Natural killer cell (primary cell): Measurements from ENCODE around the gene CEP164. TPM values are rescaled to one million over a fixed set of nuclear protein-coding genes. Genes with fewer than 3 reads are reported as not detected.

Experiments
- ATAC-seq, 3 donors: fragments of 150-1000 bp in 2 of 3; fragments of 200-7000 bp in 1 of 3; cut with Tn5 transposase; 1 replicate in 1 of 3; 2 replicates in 2 of 3; pipeline ENCODE4 v1.10.0; 2021; ENCODE audit warnings: mild to moderate bottlenecking in 2 of 3, moderate library complexity in 2 of 3
- DNase-seq, 2 donors: peaks; one replicate each; pipeline versions ENCODE4 v3.0.0 to v3.0.0-alpha.2; 2013 to 2021; ENCODE audit warnings: mixed read lengths in 1 of 2
- H3K27ac ChIP-seq: one replicate; pipeline ENCODE4 v1.5.1; 2013; ENCODE audit warnings: mild to moderate bottlenecking, low read length
- H3K27me3 ChIP-seq: one replicate; pipeline ENCODE4 v1.6.1; 2013; ENCODE audit warnings: low read length; ENCODE audit not compliant: control insufficient read depth, insufficient read depth
- H3K36me3 ChIP-seq: one replicate; pipeline ENCODE4 v1.6.1; 2013; ENCODE audit warnings: low read length; ENCODE audit not compliant: control insufficient read depth, insufficient read depth
- H3K4me1 ChIP-seq: one replicate; pipeline ENCODE4 v1.6.1; 2013; ENCODE audit warnings: low read length; ENCODE audit not compliant: control insufficient read depth, insufficient read depth
- H3K4me3 ChIP-seq: one replicate; pipeline ENCODE4 v1.5.1; 2013; ENCODE audit warnings: low read length
- H3K9me3 ChIP-seq: one replicate; pipeline ENCODE4 v1.6.1; 2013; ENCODE audit warnings: low read length; ENCODE audit not compliant: control insufficient read depth, insufficient read depth
- H3K27ac Mint-ChIP-seq, 2 donors: one replicate each; pipeline ENCODE4 v1.8.0; 2022; ENCODE audit warnings: mild to moderate bottlenecking in 2 of 2, mixed read lengths in 2 of 2, moderate library complexity in 1 of 2
- H3K27me3 Mint-ChIP-seq, 2 donors: one replicate each; pipeline ENCODE4 v1.8.0; 2022; ENCODE audit warnings: low read depth in 2 of 2, mixed read lengths in 2 of 2
- H3K36me3 Mint-ChIP-seq: one replicate; pipeline ENCODE4 v1.8.0; 2022; ENCODE audit warnings: mixed read lengths
- H3K4me1 Mint-ChIP-seq, 2 donors: one replicate each; pipeline ENCODE4 v1.8.0; 2022; ENCODE audit warnings: mixed read lengths in 2 of 2
- H3K4me3 Mint-ChIP-seq: one replicate; pipeline ENCODE4 v1.8.0; 2022; ENCODE audit warnings: mild to moderate bottlenecking, moderate library complexity, mixed read lengths
- H3K9me3 Mint-ChIP-seq, 2 donors: one replicate each; pipeline ENCODE4 v1.8.0; 2022; ENCODE audit warnings: mixed read lengths in 2 of 2
- CTCF ChIP-seq: fragments of 200-600 bp; IDR thresholded peaks from one replicate; pipeline ENCODE4 v1.8.0; 2022; ENCODE audit warnings: antibody characterized with exemption
- WGBS: methylation state at CpG from one replicate; pipeline ENCODE4 v1.1.7; 2013; ENCODE audit warnings: missing lambda C conversion rate; ENCODE audit not compliant: insufficient coverage; 5-methylcytosine and 5-hydroxymethylcytosine counted together
- intact Hi-C: fragments of 100-400 bp; cut with micrococcal nuclease; formaldehyde crosslinking; loops from one replicate; pipeline ENCODE4 v1.14.2; 2022
- total RNA-seq, 4 donors: library from RNA; stranded (reverse); fragments of 120-200 nt in 1 of 4; gene quantifications; one replicate each; pipeline versions ENCODE4 v1.2.3 to v1.2.4, GENCODE V29; 2013 to 2022

Gene CEP164
- total RNA-seq, 3 donors from 2014 or later (not counting 1 experiment from before 2014, with no cell fraction given), result 45.6 to 49.9 (median 49.8) TPM

- ATAC-seq, result no peak
- peaks cover 6 to 15% of the 10 kb centered on the region in 2 donors for H3K27me3 Mint-ChIP-seq
- no peak overlapping the region for H3K27ac Mint-ChIP-seq
Observed at GRCh38 chr11:117430293-117430955, 102.8 kb downstream of the CEP164 start.

GRCh38 chr11:117431436-117431835 is 103.8 kb downstream of the CEP164 start:
- H3K4me3 ChIP-seq, result no peak overlapping the region
- no peaks in the 10 kb centered on the region for H3K27me3 ChIP-seq
- TF ChIP-seq CTCF, result no peak
- H3K9me3 ChIP-seq, result no peaks in the 10 kb centered on the region
- ATAC-seq (no peak), DNase-seq (no peak)
- H3K27ac Mint-ChIP-seq, result no peak overlapping the region
- H3K27me3 Mint-ChIP-seq, result peaks cover 6 to 7% of the 10 kb centered on the region in 2 donors
- H3K9me3 Mint-ChIP-seq, result no peaks in the 10 kb centered on the region
- intact Hi-C loops, result no loop called here
- no peaks in the 10 kb centered on the region for H3K36me3 Mint-ChIP-seq
- H3K4me1 Mint-ChIP-seq, result peaks cover under 1 to 9% of the 10 kb centered on the region in 2 donors
- H3K36me3 ChIP-seq, result no peaks in the 10 kb centered on the region
- H3K4me3 Mint-ChIP-seq, result no peak overlapping the region
- H3K4me1 ChIP-seq, result peaks cover 2% of the 10 kb centered on the region
- no peak overlapping the region for H3K27ac ChIP-seq
- WGBS, result 92% methylated on average over 7 of the region's 7 CpGs

More at GRCh38 chr11:117430293-117430955, 102.8 kb downstream of the CEP164 start:
- H3K4me1 Mint-ChIP-seq, result peaks cover 7 to 14% of the 10 kb centered on the region in 2 donors
- H3K27me3 ChIP-seq, result no peaks in the 10 kb centered on the region
- intact Hi-C loops, result no loop called here
- peaks cover 9% of the 10 kb centered on the region for H3K4me1 ChIP-seq
- H3K4me3 Mint-ChIP-seq, result no peak overlapping the region
- no peak overlapping the region for H3K4me3 ChIP-seq
- DNase-seq, result no peak
- 90% methylated on average over 15 of the region's 15 CpGs for WGBS
- TF ChIP-seq CTCF, result no peak
- H3K36me3 Mint-ChIP-seq, result no peaks in the 10 kb centered on the region
- no peaks in the 10 kb centered on the region for H3K9me3 Mint-ChIP-seq
- H3K36me3 ChIP-seq, result no peaks in the 10 kb centered on the region
- H3K27ac ChIP-seq, result no peak overlapping the region
- no peaks in the 10 kb centered on the region for H3K9me3 ChIP-seq

- H3K36me3 Mint-ChIP-seq, result no peaks in the 10 kb centered on the region
- H3K27ac ChIP-seq, result no peak overlapping the region
- H3K27ac Mint-ChIP-seq, result no peak overlapping the region
- H3K9me3 Mint-ChIP-seq, result no peaks in the 10 kb centered on the region
- no peak for TF ChIP-seq CTCF
- ATAC-seq (no peak), DNase-seq (no peak)
- intact Hi-C loops, result no loop called here
- no peaks in the 10 kb centered on the region for H3K4me1 Mint-ChIP-seq
- H3K4me3 ChIP-seq, result no peak overlapping the region
- H3K27me3 ChIP-seq, result no peaks in the 10 kb centered on the region
- no peaks in the 10 kb centered on the region for H3K9me3 ChIP-seq
- H3K27me3 Mint-ChIP-seq, result no peaks in the 10 kb centered on the region
- H3K4me3 Mint-ChIP-seq, result no peak overlapping the region
- no peaks in the 10 kb centered on the region for H3K36me3 ChIP-seq
- no peaks in the 10 kb centered on the region for H3K4me1 ChIP-seq
Observed at GRCh38 chr11:117433717-117434116, 106.1 kb downstream of the CEP164 start.

GRCh38 chr11:117434481-117434880 is 106.8 kb downstream of the CEP164 start:
- Histone ChIP-seq H3K4me3 (no peak overlapping the region), H3K9me3 (no peaks in the 10 kb centered on the region), H3K36me3 (no peaks in the 10 kb centered on the region), H3K27ac (no peak overlapping the region), H3K4me1 (no peaks in the 10 kb centered on the region), H3K27me3 (no peaks in the 10 kb centered on the region)
- Mint-ChIP-seq H3K9me3 (no peaks in the 10 kb centered on the region), H3K27me3 (no peaks in the 10 kb centered on the region), H3K4me3 (no peak overlapping the region), H3K4me1 (no peaks in the 10 kb centered on the region), H3K36me3 (no peaks in the 10 kb centered on the region), H3K27ac (no peak overlapping the region)
- 93% methylated on average over 1 of the region's 1 CpG for WGBS
- intact Hi-C loops, result no loop called here
- DNase-seq, result no peak
- TF ChIP-seq CTCF, result no peak
- no peak for ATAC-seq
